Eye (tissue), 1 donor: ENCODE results near the gene FRYL.
A peak's percentile ranks its signal among the peaks of the same experiment; 100 is the strongest.

Source experiments
- DNase-seq: peaks from one replicate; pipeline ENCODE4 v3.0.0-alpha.2; 2015

FRYL gene

GRCh38 chr4:48542888-48543287 lies 237.2 kb downstream of the FRYL start:
- no peak for DNase-seq

GRCh38 chr4:48539597-48539996 lies 240.5 kb downstream of the FRYL start:
- DNase-seq, result no peak

GRCh38 chr4:48538358-48538757 lies 241.7 kb downstream of the FRYL start:
- no peak for DNase-seq

- DNase-seq, result no peak
These were observed 253.7 kb downstream of the FRYL start for GRCh38 chr4:48526406-48526805.

GRCh38 chr4:48518143-48518542 lies 261.9 kb downstream of the FRYL start:
- DNase-seq, result no peak

- no peak for DNase-seq
These were observed 270.5 kb downstream of the FRYL start for GRCh38 chr4:48509543-48509942.

GRCh38 chr4:48506716-48507115 lies 273.4 kb downstream of the FRYL start:
- peak; percentile 15 for DNase-seq

GRCh38 chr4:48504352-48504751 lies 275.7 kb downstream of the FRYL start:
- DNase-seq, result no peak

- no peak for DNase-seq
These were observed 276.1 kb downstream of the FRYL start for GRCh38 chr4:48504026-48504330.

GRCh38 chr4:48503233-48504025 lies 276.6 kb downstream of the FRYL start:
- DNase-seq, result no peak

- DNase-seq, result no peak
These were observed 280.5 kb downstream of the FRYL start for GRCh38 chr4:48499551-48500066.

GRCh38 chr4:48498895-48499294 lies 281.2 kb downstream of the FRYL start:
- DNase-seq, result no peak

GRCh38 chr4:48495941-48496340 lies 284.1 kb downstream of the FRYL start:
- DNase-seq, result no peak

GRCh38 chr4:48493452-48494100 lies 286.5 kb downstream of the FRYL start:
- DNase-seq, result peak; percentile 41

GRCh38 chr4:48491514-48492176 lies 288.4 kb downstream of the FRYL start:
- DNase-seq, result peak; percentile 37

GRCh38 chr4:48490680-48491513 lies 289.2 kb downstream of the FRYL start:
- peak; percentile 33 for DNase-seq

- DNase-seq, result peak; percentile 55
These were observed 289.9 kb downstream of the FRYL start, which contains the start of gene ZAR1 for GRCh38 chr4:48490012-48490679. ZAR1 (plus strand) TSS chr4:48490252; CDS start chr4:48490292, 40 bp downstream.

GRCh38 chr4:48489683-48490011 lies 290.4 kb downstream of the FRYL start:
- peak; percentile 47 for DNase-seq

GRCh38 chr4:48484494-48485168 lies 295.4 kb downstream of the FRYL start:
- peak; percentile 49 for DNase-seq

- DNase-seq, result peak; percentile 62
These were observed 296.1 kb downstream of the FRYL start for GRCh38 chr4:48483777-48484493.
